HS-27A (cell line): Measurements from ENCODE around the gene SEMA3D.

ENCODE experiments used
- DNase-seq: peaks from one replicate; pipeline ENCODE4 v3.0.0-alpha.2; 2012; ENCODE audit warnings: low read depth, missing footprints

Gene SEMA3D

DNA sequence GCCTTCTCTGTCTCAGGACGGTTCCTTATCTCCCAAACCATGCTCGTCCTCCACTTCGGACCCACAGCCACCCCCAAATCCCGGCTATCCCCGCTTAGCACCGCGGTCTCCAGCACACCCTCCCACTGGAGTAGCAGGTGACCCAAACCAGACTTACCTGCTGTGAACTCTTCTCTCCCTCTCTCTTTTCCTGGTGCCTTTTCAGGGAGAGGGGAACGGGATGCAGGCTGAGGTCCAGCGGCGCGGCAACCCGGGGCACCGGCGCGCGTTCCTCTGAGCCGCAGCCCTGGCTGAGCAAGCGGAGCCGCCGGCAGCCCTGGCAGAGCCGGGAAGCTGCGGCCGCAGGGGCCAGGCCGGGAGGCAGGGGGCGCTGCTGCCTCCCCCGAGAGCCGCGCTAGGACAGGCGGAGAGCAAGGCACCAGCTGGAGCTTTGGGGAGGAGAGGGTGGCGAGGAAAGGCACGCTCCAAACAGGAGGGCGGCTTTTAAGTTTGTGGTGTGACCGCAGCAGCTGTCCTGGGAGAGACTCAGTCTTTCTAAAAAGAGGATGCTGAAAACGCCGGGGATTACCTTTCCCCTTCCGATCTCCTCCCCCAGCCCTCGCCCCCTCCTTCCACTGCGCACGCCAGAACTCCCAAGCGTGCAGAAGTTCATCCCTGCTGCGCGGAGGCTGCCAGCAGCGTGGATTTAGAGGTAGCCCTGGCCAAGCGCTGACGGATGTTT, at the start of gene SEMA3D:
Gene SEMA3D (minus strand): TSS at position 536 of the 721 bp plus-strand sequence. CDS start 65,165 bp downstream, outside the sequence.
- no peak for DNase-seq

DNA sequence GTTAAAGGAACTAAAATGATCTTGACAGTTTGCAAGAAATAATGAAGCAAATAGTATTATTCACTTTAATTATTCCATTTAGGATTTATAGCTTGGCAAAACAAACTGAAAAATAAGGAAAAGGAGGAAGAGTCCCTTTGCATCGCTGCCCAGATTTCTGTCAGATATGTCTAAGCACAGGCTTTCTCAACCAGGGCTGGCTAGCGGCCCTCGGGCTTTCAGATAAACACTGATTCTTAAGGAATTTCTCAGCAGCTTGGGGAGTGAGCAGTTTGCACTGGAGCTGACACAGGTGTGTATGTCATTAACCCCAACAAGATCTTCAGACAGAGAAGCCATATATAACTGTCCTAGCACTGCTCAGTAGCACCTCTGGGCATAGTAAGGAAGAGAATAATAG, 47.9 kb upstream of the SEMA3D start:
- DNase-seq: no peak

DNA sequence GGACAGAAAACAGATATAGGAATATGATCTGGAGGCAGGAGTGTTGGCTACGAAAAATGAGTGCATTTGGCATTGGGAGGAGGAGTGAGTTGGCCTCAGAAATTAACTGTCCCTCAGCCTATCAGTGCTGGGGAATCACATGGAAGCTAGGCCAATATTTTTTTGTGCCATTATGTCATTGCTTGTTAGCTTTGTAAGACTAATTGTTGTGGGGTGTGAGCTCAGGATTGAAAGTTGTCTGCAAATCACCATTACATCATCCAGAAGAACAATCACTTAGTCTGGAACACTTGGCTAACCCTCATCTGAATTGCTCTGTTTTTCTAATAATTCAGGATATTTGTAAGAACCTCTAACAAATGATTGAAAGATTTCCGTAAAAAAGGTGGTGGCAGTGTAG, 45.2 kb upstream of the SEMA3D start:
- no peak for DNase-seq

DNA sequence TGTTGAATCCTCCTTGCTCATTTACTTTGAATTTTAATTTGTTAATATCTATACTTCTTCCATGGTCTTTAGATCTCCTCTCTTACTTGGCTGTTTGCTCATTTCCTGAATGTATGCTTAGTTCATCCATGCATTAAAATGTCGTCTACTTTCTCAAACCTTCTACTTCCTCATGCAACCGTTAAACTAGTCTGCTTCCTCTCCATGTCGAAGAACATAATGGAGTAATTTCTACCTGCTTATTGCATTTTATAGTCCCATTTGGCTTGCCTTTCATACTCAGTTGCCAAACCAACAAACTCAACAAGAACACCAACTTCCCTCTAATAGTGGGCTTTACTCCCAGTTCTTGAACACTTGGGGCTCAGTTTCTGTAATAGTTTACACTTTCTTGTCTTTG, 43.8 kb upstream of the SEMA3D start:
- DNase-seq: no peak

DNA sequence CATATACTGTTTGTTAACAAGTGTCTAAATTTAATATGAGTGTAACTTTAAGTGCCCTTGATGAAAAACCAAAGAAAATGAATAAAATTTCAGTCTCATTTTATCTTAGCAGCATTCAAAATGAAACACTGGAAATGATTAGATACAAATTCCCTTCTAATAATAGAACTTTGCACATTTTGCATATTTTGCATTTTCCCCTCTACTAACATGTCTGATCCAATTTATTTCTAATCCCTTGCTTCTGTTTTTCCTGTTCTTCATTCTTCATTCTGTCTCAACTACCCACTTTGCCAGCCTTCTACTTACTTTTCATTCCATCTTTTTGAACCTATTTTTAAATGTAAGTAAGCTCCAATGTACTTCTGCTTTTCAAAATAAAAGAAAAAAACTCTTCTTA, 42.7 kb upstream of the SEMA3D start:
- DNase-seq: no peak

DNA sequence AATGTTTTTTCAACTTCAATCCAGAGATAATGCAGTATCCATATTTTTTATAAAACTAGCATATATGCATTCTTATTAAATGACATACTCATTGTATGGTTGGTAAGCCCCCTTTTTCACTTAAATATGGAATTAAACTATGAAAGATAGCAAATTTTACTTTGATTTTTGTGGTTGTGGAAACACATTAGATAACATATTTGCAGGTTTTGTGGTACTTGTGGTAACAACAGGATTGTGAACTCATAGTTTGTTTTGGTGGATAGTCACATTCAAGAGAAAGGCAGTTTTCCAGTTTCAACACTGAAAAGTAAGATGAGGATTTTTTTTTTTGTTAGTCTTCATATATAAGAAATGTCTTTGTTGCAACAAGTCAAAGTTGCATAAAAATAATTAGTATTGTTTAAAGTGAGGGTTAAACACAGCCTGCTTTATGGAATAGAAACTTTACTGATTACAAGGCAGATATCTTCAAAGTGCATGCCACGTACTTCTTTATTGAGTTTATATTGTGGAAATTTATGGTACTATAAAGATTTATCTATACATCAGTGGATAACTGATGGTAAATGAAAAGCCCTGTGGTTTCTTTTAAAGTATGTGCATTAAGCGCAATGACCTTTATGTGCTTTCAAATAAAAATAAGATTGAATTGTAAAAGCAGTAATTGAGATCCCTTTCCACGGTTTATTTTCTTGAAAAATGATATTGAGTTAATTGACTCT, 39.7 kb upstream of the SEMA3D start:
- DNase-seq: no peak

DNA sequence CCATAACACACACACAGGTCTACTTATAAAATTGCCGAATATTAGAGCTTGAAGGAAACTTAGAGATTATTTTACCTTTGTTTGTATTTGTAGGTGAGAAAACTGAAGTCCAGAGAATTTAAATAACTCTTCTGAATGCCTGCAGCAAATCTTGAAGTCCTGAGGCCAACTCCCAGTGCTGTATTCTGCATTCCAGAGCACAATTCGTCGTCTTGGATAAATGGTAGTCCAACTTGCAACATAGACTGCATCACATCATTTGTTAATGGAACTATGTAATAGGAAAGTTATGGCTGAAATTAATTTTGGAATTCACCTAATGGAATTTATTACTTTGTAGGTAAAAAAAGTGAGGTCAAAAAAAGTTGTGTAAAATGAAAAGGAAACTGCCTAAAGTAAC, 37.3 kb upstream of the SEMA3D start:
- DNase-seq: no peak

DNA sequence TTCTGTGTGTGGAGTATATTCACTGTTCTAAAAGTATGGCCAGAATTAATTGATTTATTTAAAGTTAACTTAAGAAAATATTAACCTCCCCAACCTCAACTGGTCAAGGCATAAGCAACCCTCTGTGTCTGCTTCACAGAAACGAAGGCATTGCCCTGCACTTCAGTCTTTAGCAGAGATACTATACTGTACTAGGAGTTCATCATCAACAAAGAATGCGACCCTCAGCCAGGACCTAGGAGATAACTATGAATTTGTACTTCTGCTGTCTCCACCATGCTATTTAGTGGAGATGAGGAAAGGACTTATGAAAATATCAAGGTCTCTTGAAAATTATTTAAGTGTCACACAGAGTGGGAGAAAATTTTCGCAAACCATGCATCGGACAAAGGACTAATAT, 35.7 kb upstream of the SEMA3D start:
- no peak for DNase-seq

DNA sequence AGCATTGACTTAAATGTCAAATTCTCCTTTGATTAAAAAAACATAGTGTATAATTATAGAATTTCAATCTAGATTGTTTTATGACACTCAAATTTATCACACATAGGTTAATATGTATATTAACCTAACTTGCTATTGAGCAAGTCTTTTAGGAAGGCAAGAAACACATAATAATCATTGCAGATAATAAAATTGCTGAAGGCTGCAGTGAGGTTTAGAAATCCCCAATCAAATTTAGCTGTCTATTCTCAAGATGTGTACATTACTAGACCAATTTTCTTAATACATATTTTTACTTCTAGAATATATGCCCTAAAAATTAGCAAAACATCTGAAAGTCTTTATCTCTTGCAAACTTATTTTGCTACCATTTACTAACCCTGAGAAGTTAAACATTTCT, 34.9 kb upstream of the SEMA3D start:
- DNase-seq: no peak

DNA sequence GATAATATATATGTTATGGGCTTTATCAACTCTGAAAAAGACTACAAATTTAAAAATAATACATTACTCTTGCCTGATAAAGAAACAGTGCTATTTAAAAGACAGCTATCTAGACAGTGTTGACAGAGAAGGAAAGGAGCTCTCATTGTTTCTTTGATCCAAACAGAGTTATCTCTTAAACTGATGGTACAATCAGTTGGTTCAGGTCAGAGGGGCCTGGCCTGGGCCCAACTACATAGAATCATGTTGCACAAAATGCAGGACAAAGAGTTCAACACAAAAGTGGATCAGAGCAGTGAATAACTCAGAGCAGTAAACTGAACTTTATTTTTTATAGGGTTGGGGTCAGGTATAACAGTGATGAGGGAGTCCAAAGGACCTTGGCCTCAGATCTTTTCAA, 33.8 kb upstream of the SEMA3D start:
- DNase-seq: no peak

DNA sequence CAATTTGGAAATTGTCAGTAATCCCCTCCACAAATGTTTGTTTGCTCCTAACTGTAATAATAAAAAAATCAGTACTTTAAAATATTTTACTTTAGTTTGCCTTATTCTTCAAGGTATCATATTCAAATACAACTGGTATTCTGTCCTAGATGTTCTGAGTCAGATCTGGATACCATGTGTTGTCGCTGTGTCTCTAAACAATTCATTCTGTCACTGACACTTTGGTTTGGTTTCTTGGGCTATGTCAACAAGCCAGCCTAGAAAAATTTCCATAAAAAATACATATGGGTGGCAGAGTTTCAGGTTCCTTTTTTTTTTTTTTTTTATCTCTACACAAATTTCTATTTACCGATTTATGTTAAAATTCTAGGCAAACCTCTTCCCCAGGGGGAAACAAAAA, 33.2 kb upstream of the SEMA3D start:
- no peak for DNase-seq

DNA sequence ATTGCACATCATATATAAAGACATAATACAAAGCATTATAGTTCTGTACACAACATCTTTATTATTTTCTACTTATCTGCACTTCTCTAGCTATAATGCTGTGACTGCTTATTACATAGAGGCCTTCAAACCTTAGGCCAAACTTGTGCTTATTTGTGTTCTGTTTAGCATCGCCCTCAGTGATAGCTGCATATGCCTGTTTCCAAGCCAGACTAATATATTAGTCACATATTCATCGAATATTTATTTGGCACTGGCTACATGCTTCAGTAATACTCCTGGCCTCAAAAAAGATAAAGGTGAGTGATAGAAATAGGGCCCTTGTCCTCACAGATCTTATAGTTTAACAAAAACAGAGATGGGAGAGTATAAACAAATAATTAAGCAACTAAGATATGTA, 30.2 kb upstream of the SEMA3D start:
- no peak for DNase-seq

DNA sequence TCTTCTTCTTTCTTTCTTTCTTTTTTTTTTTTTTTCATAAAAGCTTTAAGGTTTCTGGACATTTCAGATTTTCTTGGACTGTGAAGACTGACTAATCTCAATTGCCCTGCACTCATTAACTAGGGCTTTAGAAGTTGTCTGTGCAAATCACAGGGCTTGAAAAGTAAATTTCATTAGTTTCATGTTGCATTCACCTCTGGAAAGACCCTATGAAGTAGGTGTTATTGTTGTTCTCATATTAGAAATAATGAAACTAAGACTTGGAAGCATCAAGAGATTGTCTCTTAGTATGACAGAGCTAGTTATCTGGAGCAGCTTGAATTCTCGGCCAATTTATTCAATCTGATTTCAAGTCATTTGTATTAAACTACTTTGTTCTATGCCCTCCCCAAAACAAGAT, 28.2 kb upstream of the SEMA3D start:
- DNase-seq: no peak

DNA sequence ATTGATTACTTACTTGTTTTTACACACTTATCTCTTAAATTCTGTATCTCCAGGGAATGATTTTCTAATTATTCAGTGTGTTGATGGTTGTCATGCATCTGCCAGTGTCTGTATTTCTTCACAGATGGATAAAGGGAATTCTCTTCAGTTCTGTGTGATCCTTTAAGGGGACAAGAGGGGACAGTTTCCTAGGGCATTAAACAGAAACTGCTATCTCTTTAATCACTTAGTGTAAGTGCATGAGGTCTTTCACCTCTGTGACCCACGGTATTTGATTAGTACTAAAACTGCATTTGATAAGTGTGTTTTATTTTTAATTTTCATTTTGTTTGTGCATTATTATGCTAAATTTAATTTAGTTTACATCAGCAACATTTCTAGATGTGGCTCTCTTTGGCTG, 26.6 kb upstream of the SEMA3D start:
- no peak for DNase-seq

DNA sequence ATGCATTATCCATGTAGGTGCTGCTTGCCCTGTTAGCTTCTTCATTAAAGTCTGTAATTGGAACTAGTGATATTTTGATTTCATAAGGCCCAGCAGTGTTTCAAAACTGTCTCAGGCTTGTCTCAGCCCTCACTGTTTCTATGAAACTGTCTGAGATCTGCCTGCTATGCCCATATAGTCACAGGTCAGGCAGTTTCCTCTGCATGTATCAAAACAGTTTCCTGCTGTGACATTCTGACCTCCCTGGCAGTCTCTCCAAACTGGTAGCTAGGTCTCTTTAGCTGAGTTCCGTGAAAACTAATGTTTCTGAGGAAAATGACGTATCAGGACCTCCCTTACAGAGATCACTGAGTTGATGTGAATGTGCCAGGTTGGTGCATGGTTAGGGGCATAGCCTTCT, 18.9 kb upstream of the SEMA3D start:
- no peak for DNase-seq

DNA sequence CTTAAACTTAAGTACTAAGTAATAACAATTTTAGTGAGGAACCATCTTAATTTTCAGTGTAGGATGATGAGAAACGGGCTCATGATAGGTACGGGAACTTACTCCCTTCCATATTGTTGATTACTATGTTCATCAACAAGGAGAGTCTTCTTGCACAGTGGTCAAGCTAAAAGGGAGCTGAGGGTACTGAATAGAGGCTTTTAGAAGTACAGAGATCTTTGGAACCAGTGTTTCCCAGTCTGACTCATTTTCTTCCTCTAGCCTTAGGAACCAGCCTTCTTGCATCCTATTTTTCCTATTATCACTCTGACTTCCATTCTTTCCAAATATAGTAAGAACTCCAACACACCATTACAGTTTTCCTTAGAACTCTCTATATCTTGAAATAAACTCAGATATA, 17.6 kb upstream of the SEMA3D start:
- no peak for DNase-seq

DNA sequence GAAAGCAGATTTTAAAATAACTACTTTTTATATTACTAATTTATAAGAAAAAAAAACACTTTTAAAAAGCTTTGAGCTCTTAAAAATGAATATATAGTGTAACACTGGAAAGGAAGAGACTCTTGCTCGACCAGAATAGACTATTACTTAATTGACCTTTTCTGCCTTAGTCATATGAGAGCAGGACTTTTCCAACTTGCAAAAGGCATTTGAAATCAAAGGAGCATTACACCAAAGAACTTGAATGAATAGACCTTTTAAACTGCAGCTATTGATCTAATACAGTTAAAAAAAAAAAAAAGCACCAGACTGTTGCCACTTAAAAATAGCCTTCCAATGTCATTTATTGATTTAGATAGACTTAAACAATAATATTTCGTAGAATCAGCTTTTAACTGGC, 17.2 kb upstream of the SEMA3D start:
- DNase-seq: no peak

DNA sequence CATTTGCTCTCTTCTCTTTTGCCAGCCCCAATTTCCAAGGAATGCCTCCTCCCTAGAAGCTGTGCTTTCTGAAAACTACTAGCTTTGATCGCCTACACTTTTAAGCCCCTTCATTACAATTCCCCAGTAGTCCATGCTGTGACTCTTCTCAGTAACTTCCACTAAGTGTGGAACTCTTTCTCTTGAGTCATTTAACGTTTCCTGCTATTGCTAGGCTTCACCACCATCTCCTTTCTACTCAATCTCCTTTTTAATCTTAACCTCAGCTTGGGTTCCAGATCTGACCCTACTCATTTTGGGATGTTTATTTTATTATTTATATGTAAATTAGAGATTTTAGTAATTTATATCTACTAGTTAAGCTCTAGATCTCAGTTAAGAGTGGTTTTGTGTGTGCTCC, 14.4 kb upstream of the SEMA3D start:
- no peak for DNase-seq

DNA sequence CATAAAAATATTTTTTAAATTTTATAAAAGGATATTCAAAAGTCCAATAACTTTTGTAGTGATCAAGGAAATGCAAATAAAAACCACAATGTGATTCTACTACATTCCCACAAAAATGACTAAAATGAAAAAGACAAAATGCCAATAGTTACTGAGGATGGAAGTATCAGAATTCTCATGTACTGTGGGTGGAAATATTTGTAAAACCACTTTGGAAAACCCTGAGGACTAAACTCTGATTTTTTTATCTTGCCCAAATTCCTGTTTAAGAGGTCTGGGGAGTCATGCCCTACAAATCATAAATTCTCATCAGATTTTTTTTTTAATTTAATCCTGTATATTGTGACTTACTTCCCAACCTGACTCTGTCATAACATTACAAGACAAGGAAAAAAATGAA, 9.8 kb upstream of the SEMA3D start:
- no peak for DNase-seq

DNA sequence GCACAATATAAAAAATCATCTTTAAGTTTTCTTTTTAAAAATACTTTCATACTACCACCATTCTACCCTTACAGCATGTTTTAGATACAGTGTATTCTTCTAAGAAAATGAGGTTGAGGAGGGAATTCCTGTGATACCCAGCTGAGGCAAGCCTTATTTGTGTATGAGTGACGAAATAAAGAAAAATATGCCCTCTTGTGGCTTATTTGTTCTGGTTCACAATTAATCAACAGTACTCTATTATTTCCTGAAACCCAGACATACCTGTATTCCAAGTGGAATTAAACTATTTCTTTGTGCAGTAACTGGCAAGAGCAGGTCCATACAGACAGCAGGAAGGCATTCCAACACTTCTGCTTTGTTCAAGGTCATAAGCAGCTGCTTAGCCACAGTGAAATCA, 4.5 kb upstream of the SEMA3D start:
- no peak for DNase-seq

DNA sequence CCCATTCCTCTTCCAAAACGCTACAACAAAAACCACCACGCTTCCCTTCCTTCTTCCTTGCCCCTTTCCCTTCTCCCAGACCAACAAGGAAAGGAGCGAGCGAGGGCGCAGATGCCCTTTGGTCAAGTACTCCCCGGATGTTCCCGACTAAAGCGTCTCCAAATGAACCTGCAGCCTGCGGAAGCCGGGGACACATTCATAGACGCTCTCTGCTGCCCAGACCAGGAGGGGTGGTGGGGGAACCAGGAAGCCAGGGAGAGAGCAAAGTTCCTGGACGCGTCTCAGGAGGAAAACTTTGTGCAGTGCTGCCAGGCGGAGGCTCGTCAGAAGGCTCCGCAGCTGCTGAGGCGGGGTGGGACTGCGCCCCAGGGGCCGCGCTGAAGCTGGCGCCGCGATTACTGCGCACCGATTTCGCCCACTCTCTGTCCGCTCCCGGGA, 754 bp downstream of the SEMA3D start:
- no peak for DNase-seq

DNA sequence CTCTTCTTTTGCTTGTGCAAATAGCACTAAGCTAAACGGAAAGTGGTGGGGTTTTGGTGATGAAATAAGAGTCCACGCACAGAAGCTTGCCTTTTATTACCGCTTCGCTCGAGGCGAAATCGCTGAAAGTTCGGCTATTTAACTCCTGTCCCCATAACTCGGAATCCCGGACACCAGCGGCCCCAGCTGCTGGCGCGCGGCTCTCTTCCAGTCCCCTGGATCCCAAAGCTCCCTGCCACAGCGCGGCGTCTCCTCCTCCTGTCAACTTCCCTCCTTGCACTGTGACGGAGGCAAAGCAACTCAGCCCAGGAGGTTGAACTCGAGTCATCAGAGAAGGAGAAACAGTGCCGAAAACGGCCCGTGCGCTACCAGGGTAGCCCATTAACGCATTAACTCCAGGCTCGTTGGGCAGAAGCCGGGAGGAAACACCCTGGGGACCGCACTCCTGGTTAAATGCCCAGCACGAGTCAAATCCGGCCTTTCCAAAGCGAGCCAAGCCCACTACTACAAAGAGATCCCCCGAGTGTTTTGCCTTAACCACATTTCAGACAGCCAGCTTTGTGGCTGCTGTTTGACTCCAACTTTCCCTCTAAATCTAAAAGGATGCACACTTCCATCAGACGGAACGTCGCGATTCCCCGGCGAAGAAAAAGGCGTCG, 1.3 kb downstream of the SEMA3D start:
- DNase-seq: no peak
